ENCODE measurements around the gene RAD1. TPM values are rescaled to one million over a fixed set of nuclear protein-coding genes. Genes with fewer than 3 reads are reported as not detected.

The RAD1 gene
- total and polyA plus RNA-seq, 8 donors = 4.9 to 33.6 (median 15.1) TPM

- TF ChIP-seq EP300 (IDR thresholded peaks at IDR 0.05) (no peak), CTCF (IDR thresholded peaks at IDR 0.05) (no peak), POLR2AphosphoS5 (IDR thresholded peaks at IDR 0.05) (no peak), POLR2A (IDR thresholded peaks at IDR 0.05) (no peak)
- Histone ChIP-seq H3K4me3 (no peak overlapping the region), H3K27me3 (no peaks in the 10 kb centered on the region), H3K36me3 (peaks cover 0 to 4% (median 0%) of the 10 kb centered on the region in 4 donors), H3K27ac (no peak overlapping the region), H3K4me1 (no peaks in the 10 kb centered on the region), H3K9me3 (no peaks in the 10 kb centered on the region)
- intact Hi-C loops (cut with DNase I; ENCODE audit: low total_unique reads) = loop anchor here (5.0 to 10.0 kb wide), 3 partner anchors 53 to 415 kb away; no protein-coding TSS in a partner anchor
- no peak for DNase-seq
Measured at GRCh38 chr5:34897646-34898045, 17.7 kb downstream of the RAD1 start.

- H3K27me3 ChIP-seq = no peaks in the 10 kb centered on the region
- no peak for TF ChIP-seq POLR2AphosphoS5 (IDR thresholded peaks at IDR 0.05)
- TF ChIP-seq EP300 (IDR thresholded peaks at IDR 0.05) = no peak
- no peak for TF ChIP-seq CTCF (IDR thresholded peaks at IDR 0.05)
- no peak for TF ChIP-seq POLR2A (IDR thresholded peaks at IDR 0.05)
- WGBS, 5 donors = 31 to 54% (median 44%) methylated on average over 2 of the region's 2 CpGs
- peak in 1 of 2 donors; percentile 12 for DNase-seq
- no peaks in the 10 kb centered on the region for H3K4me1 ChIP-seq
- intact Hi-C loops (cut with DNase I; ENCODE audit: low total_unique reads) = loop anchor here (5.0 to 10.0 kb wide), 3 partner anchors 51 to 414 kb away; no protein-coding TSS in a partner anchor
- no peaks in the 10 kb centered on the region for H3K9me3 ChIP-seq
- no peaks in the 10 kb centered on the region for H3K36me3 ChIP-seq
- H3K4me3 ChIP-seq = no peak overlapping the region
- H3K27ac ChIP-seq = no peak overlapping the region
Measured at GRCh38 chr5:34895641-34896419, 19.5 kb downstream of the RAD1 start.

DNA sequence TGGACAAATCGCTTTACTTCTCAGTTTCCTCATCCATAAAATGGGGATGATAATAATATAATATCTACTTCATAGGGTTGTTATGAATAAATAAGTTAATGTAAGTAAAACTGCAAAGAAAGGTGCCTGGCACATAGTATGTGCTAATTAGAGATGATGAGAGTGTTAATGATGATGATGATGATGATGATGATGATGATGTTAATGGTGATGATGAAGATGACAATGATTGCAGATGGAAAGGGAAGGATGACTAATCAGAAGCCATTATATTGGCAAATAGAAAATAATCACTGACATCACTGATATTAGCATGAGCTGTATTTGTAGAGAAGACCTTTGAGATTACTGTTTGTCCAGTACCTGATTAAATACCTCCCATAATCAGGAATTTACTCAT is 20.6 kb downstream of the RAD1 start:
- TF ChIP-seq EP300 (IDR thresholded peaks at IDR 0.05) (no peak), POLR2A (IDR thresholded peaks at IDR 0.05) (no peak), CTCF (IDR thresholded peaks at IDR 0.05) (no peak), POLR2AphosphoS5 (IDR thresholded peaks at IDR 0.05) (no peak)

GRCh38 chr5:34892414-34892813 is 22.9 kb downstream of the RAD1 start:
- no peak overlapping the region for H3K4me3 ChIP-seq
- WGBS, 5 donors = 90 to 94% (median 90%) methylated on average over 6 of the region's 6 CpGs
- no peaks in the 10 kb centered on the region for H3K36me3 ChIP-seq
- H3K9me3 ChIP-seq = no peaks in the 10 kb centered on the region
- H3K27ac ChIP-seq = no peak overlapping the region
- DNase-seq = no peak
- no peaks in the 10 kb centered on the region for H3K4me1 ChIP-seq
- H3K27me3 ChIP-seq = no peaks in the 10 kb centered on the region
- TF ChIP-seq POLR2A (IDR thresholded peaks at IDR 0.05) = no peak
- no peak for TF ChIP-seq EP300 (IDR thresholded peaks at IDR 0.05)
- no peak for TF ChIP-seq POLR2AphosphoS5 (IDR thresholded peaks at IDR 0.05)
- TF ChIP-seq CTCF (IDR thresholded peaks at IDR 0.05) = no peak
- intact Hi-C loops (cut with DNase I; ENCODE audit: low total_unique reads) = loop anchor here (10.0 kb wide), 2 partner anchors 48 to 368 kb away; no protein-coding TSS in a partner anchor

More for the DNA sequence above, 20.6 kb downstream of the RAD1 start:
- H3K27me3 ChIP-seq = no peaks in the 10 kb centered on the region
- H3K4me1 ChIP-seq = no peaks in the 10 kb centered on the region
- intact Hi-C loops (cut with DNase I; ENCODE audit: low total_unique reads) = loop anchor here (5.0 to 10.0 kb wide), 3 partner anchors 50 to 412 kb away; no protein-coding TSS in a partner anchor
- no peaks in the 10 kb centered on the region for H3K9me3 ChIP-seq
- H3K4me3 ChIP-seq = no peak overlapping the region
- H3K36me3 ChIP-seq = no peaks in the 10 kb centered on the region
- H3K27ac ChIP-seq = no peak overlapping the region
- WGBS, 5 donors = 96 to 100% (median 98%) methylated on average over 1 of the region's 1 CpG
- no peak for DNase-seq

All from stomach (tissue), 9 donors.